OCI-LY3 (cell line): Measurements from ENCODE around the gene ZFP37.
"Not testable (repeated sequence)": the region's sequence is repeated elsewhere in the genome, so short reads cannot be mapped to it uniquely, and the experiment has no call there.

Experiments used
- CTCF ChIP-seq: fragments of 200-600, 300-600 bp; sonication (generic); IDR thresholded peaks from 2 replicates; pipeline ENCODE4 v1.5.1; 2014; ENCODE audit warnings: antibody characterized with exemption, low read length, low read depth
- EZH2phosphoT487 ChIP-seq: fragments of 200-600 bp; shearing (Covaris generic); IDR thresholded peaks from 2 replicates; pipeline ENCODE4 v1.6.1; 2018; ENCODE audit warnings: antibody characterized with exemption, mixed run types, low read depth

DNA sequence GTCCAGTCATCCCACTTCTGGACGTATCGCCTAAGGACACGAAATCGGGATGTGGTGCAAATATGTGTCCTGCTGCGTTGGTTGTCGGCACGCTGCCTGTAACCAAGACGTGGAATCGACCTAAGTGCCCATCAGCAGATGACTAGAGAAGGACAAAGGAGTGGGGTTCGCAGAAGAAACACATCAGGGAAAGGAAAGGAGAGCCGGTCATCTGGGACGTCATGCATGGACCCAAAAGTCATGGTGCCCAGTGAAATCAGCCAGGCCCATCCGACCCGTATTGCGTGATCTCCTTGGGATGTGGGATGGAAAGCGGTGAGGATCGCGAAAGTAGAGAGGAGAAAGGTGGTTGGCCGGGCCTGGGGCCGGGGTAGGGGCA lies 6.4 kb upstream of the ZFP37 start:
- not testable (repeated sequence) for TF ChIP-seq CTCF, EZH2phosphoT487
